ENCODE data around the gene NKX2-2. TPM values are rescaled to one million over a fixed set of nuclear protein-coding genes. Genes with fewer than 3 reads are reported as not detected.

Gene NKX2-2
- total RNA-seq, 1 donor from 2014 or later = not detected

Other genes with a start within 250 kb of the NKX2-2 start
- gene XRN2, start 210.7 kb downstream of the NKX2-2 start, total RNA-seq = 55.8 and 63.2 TPM in 2 replicates
- not detected in 2 replicates for gene NKX2-4, start 116.5 kb downstream of the NKX2-2 start, total RNA-seq
- not detected in 2 replicates for gene PAX1, start 191.6 kb upstream of the NKX2-2 start, total RNA-seq